A549 (cell line): Measurements from ENCODE around the gene CXXC5. TPM values are rescaled to one million over a fixed set of nuclear protein-coding genes. Genes with fewer than 3 reads are reported as not detected.
"Not testable (repeated sequence)": the region's sequence is repeated elsewhere in the genome, so short reads cannot be mapped to it uniquely, and the experiment has no call there.

Source experiments
- ATAC-seq, 2 experiments: fragments of 200-7000 bp in 1 of 2; fragments of >200 bp in 1 of 2; cut with Nextera tagmentation in 1 of 2; cut with Tn5 transposase in 1 of 2; 3 replicates each; pipeline versions ENCODE4 v1.8.0 to v1.9.1; 2018 to 2020; ENCODE audit warnings: mild to moderate bottlenecking in 1 of 2, moderate library complexity in 1 of 2
- CTCF ChIA-PET: fragments of 300-600 bp; sonication (Branson Sonifier 250); formaldehyde crosslinking; extraction: SDS; loops from one replicate; lab custom pipeline; 2021; ENCODE audit warnings: antibody characterized with exemption, inconsistent platforms; lab: Yijun Ruan, JAX
- POLR2A ChIA-PET: fragments of 350-600 bp; formaldehyde crosslinking; extraction: SDS; loops from one replicate; lab custom pipeline; 2021; ENCODE audit warnings: antibody characterized with exemption, inconsistent platforms; lab: Yijun Ruan, JAX
- DNase-seq, 2 experiments: peaks; one replicate each; pipeline versions ENCODE4 v3.0.0 to v3.0.0-alpha.2; 2011 to 2016; ENCODE audit warnings: low read depth in 1 of 2, low spot score in 1 of 2
- FAIRE-seq: peaks from 2 replicates; lab custom pipeline; 2011; peaks lifted over from hg19 to GRCh38; lab: Jason Lieb, UNC
- H3K27ac ChIP-seq, 2 experiments: fragments of >200 bp; sonication (Bioruptor Twin); formaldehyde crosslinking; 3 replicates each; pipeline ENCODE4 v1.5.1; 2016 to 2017
- H3K4me1 ChIP-seq: fragments of >200 bp; sonication (Bioruptor Twin); formaldehyde crosslinking; 3 replicates; pipeline ENCODE4 v1.6.1; 2016
- H3K4me2 ChIP-seq: fragments of >200 bp; sonication (Bioruptor Twin); formaldehyde crosslinking; 3 replicates; pipeline ENCODE4 v1.6.1; 2016
- H3K4me3 ChIP-seq: fragments of >200 bp; sonication (Bioruptor Twin); formaldehyde crosslinking; 3 replicates; pipeline ENCODE4 v1.5.1; 2016
- H3K9me3 ChIP-seq: fragments of >200 bp; sonication (Bioruptor Twin); formaldehyde crosslinking; 3 replicates; pipeline ENCODE4 v1.6.1; 2016
- CBX8 ChIP-seq: fragments of 200-600 bp; sonication (generic); IDR thresholded peaks from 2 replicates; pipeline ENCODE4 v1.6.1; 2016
- CEBPB ChIP-seq, 2 experiments: fragments of >200 bp in 1 of 2; sonication (Bioruptor Twin) in 1 of 2; formaldehyde crosslinking in 1 of 2; IDR thresholded peaks; 2 replicates each; pipeline ENCODE4 v1.6.1; 2012 to 2016
- EHF ChIP-seq: fragments of 250-450 bp; sonication (Bioruptor Pico); IDR thresholded peaks from 2 replicates; pipeline ENCODE4 v1.5.0; 2020; ENCODE audit warnings: mild to moderate bottlenecking
- FOSL2 ChIP-seq, 2 experiments: fragments of 450-650 bp in 1 of 2; fragments of >200 bp in 1 of 2; sonication (Bioruptor Twin) in 1 of 2; formaldehyde crosslinking; IDR thresholded peaks; 2 replicates each; pipeline versions ENCODE4 v1.5.0 to v1.6.1; 2016 to 2020; ENCODE audit warnings: mild to moderate bottlenecking in 1 of 2, moderate library complexity in 1 of 2
- GATA3 ChIP-seq: IDR thresholded peaks from 2 replicates; pipeline ENCODE4 v1.6.1; 2012; ENCODE audit warnings: borderline replicate concordance
- JUN ChIP-seq, 2 experiments: fragments of >200 bp; sonication (Bioruptor Twin); formaldehyde crosslinking; IDR thresholded peaks; 2 replicates in 1 of 2; 3 replicates in 1 of 2; pipeline ENCODE4 v1.6.1; 2016 to 2017
- JUNB ChIP-seq: fragments of >200 bp; sonication (Bioruptor Twin); formaldehyde crosslinking; IDR thresholded peaks from 2 replicates; pipeline ENCODE4 v1.6.1; 2016
- NFE2L2 ChIP-seq: fragments of 150-350 bp; conservative IDR thresholded peaks from 2 replicates; pipeline ENCODE4 v1.6.1; 2014; ENCODE audit warnings: low read length
- POLR2A ChIP-seq: IDR thresholded peaks from 2 replicates; pipeline ENCODE4 v1.6.1; 2012; ENCODE audit warnings: mild to moderate bottlenecking, low read length
- RAD21 ChIP-seq, 2 experiments: fragments of >200 bp in 1 of 2; sonication (Bioruptor Twin) in 1 of 2; formaldehyde crosslinking in 1 of 2; IDR thresholded peaks in 1 of 2; conservative IDR thresholded peaks in 1 of 2; 2 replicates in 1 of 2; 3 replicates in 1 of 2; pipeline ENCODE4 v1.6.1; 2012 to 2018; ENCODE audit warnings: inconsistent platforms in 1 of 2
- ZNF302 ChIP-seq: fragments of 250-450 bp; sonication (Bioruptor Pico); IDR thresholded peaks from 2 replicates; pipeline ENCODE4 v1.9.0; 2021; ENCODE audit warnings: inconsistent platforms, mild to moderate bottlenecking, moderate library complexity
- WGBS: methylation state at CpG from one replicate; pipeline ENCODE4 v1.1.6; 2017; ENCODE audit errors: missing lambda C conversion rate; 5-methylcytosine and 5-hydroxymethylcytosine counted together
- polyA minus RNA-seq: library from RNA; depleted of rRNA, polyadenylated mRNA; stranded (reverse); fragments of >200 nt; gene quantifications from 2 replicates; pipeline ENCODE4 v1.2.3, GENCODE V29; 2011; rRNA and poly(A)+ RNA removed
- polyA plus RNA-seq, 4 experiments: library from polyadenylated mRNA; depleted of rRNA in 3 of 4; stranded (reverse); fragments of >200 nt; fragmentation: RNase III in 1 of 4; extraction: RNeasy Plus Mini Kit Qiagen cat#74134 plus additional on column Dnase treatment in 1 of 4; gene quantifications; 2 replicates in 3 of 4; 3 replicates in 1 of 4; pipeline ENCODE4 v1.2.3, GENCODE V29; 2011 to 2017
- TF ChIP-seq, protein P1 (sequence below): IDR thresholded peaks from 2 replicates; pipeline ENCODE4 v1.6.1; 2012; ENCODE audit warnings: low read depth, borderline replicate concordance
- TF ChIP-seq, protein P2 (sequence below): fragments of >200 bp; sonication (Bioruptor Twin); formaldehyde crosslinking; IDR thresholded peaks from 3 replicates; pipeline ENCODE4 v1.6.1; 2016

Gene CXXC5
- polyA plus RNA-seq (2011; rRNA removed) (16.7 and 18.1 TPM in 2 replicates), polyA plus RNA-seq (2017; fragmentation: RNase III; extraction: RNeasy Plus Mini Kit Qiagen cat#74134 plus additional on column Dnase treatment) (22.5 to 32.5 TPM (median 26.1 TPM) in 3 replicates), polyA minus RNA-seq (6.9 and 12.0 TPM in 2 replicates)
- polyA plus RNA-seq (2012; cell fraction: cytosol; rRNA removed) = 19.5 and 34.4 TPM in 2 replicates
- polyA plus RNA-seq (2012; cell fraction: nucleus; rRNA removed) = 24.3 and 27.2 TPM in 2 replicates

DNA sequence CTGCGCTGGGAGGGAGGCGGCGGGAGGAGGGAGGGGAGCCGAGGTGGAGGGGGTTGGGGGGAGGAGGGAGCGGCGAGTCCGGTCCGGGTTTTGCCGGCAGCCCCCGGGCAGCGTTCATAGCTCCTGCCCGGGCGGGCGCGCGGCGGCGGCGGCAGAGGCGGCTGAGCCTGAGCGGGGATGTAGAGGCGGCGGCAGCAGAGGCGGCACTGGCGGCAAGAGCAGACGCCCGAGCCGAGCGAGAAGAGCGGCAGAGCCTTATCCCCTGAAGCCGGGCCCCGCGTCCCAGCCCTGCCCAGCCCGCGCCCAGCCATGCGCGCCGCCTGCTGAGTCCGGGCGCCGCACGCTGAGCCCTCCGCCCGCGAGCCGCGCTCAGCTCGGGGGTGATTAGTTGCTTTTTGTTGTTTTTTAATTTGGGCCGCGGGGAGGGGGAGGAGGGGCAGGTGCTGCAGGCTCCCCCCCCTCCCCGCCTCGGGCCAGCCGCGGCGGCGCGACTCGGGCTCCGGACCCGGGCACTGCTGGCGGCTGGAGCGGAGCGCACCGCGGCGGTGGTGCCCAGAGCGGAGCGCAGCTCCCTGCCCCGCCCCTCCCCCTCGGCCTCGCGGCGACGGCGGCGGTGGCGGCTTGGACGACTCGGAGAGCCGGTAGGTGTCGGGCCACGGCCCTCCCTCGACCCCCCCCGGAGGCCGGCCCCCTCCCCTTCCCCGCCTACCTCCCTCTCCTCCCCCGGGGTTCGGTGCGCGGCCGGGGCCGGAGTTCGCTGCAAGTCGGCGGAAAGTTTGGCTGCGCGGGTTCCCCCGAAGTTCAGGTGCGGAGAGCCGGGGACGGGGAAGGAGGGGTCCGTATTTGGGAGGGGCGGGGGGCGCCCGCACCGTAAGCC lies at the start of gene CXXC5:
Gene CXXC5 (plus strand): TSS at position 145 of the 877 bp plus-strand sequence. CDS start 32,175 bp downstream, outside the sequence.
- H3K4me3 ChIP-seq = peak within 1 kb of the TSS; percentile 98
- WGBS = 2% methylated on average over 22 of the region's 106 CpGs
- FAIRE-seq (no peak), ATAC-seq (peak; percentile 42 to 62)
- peak within 1 kb of the TSS; percentile 94 to 98 for H3K27ac ChIP-seq
- POLR2A ChIA-PET = interaction anchor here (0.6 to 1.4 kb wide), 8 partner anchors 10 to 118 kb away, joined by 3 to 13 read pairs (median 4); no protein-coding TSS in a partner anchor
- no peaks in the 10 kb centered on the region for H3K9me3 ChIP-seq
- TF ChIP-seq, protein P1, sequence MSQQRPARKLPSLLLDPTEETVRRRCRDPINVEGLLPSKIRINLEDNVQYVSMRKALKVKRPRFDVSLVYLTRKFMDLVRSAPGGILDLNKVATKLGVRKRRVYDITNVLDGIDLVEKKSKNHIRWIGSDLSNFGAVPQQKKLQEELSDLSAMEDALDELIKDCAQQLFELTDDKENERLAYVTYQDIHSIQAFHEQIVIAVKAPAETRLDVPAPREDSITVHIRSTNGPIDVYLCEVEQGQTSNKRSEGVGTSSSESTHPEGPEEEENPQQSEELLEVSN = peak; percentile 65
- TF ChIP-seq CBX8 (no peak), NFE2L2 (no peak), JUN (IDR thresholded peaks at IDR 0.05) (peak in 1 of 2 experiments; percentile 70; a peak in 3 of 5 replicates), POLR2A (peak; percentile 23; the same call in 1 of the 2 replicates)
- TF ChIP-seq, all 56 proteins: peak for 3
- CTCF ChIA-PET = interaction anchor here (0.6 to 17.1 kb wide), 11 partner anchors 10 to 117 kb away, joined by 3 to 195 read pairs (median 7); no protein-coding TSS in a partner anchor
- Histone ChIP-seq H3K4me2 (peak within 1 kb of the TSS; percentile 99), H3K4me1 (peaks cover 62% of the 10 kb centered on the region)
- peak; percentile 71 to 81 for DNase-seq

DNA sequence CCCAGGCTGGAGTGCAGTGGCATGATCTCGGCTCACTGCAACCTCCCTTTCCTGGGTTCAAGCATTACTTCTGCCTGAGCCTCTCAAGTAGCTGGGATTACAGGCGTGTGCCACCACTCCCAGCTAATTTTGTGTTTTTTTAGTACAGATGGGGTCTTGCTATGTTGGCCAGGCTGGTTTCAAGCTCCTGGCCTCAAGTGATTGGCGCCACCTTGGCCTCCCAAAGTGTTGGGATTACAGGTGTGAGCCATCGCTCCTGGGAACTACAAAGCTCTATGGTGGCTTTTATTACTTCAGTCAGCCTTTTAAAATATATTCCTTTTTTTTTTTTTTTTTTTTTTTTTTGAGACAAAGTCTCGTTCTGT lies 49.6 kb upstream of the CXXC5 start:
- ATAC-seq, DNase-seq, POLR2A ChIA-PET, H3K9me3 ChIP-seq, H3K4me3 ChIP-seq, H3K4me2 ChIP-seq, FAIRE-seq: not testable (repeated sequence)
- 0 out of 6 replicates have a peak overlapping the region, but pooled peaks of 1 of the 2 experiments have one; percentile 5 for H3K27ac ChIP-seq
- 94% methylated on average over 5 of the region's 5 CpGs for WGBS
- CTCF ChIA-PET = interaction anchor here (0.6 to 1.3 kb wide), 5 partner anchors 14 to 160 kb away, joined by 4 to 5 read pairs (median 4); no protein-coding TSS in a partner anchor
- peaks cover 42% of the 10 kb centered on the region for H3K4me1 ChIP-seq

DNA sequence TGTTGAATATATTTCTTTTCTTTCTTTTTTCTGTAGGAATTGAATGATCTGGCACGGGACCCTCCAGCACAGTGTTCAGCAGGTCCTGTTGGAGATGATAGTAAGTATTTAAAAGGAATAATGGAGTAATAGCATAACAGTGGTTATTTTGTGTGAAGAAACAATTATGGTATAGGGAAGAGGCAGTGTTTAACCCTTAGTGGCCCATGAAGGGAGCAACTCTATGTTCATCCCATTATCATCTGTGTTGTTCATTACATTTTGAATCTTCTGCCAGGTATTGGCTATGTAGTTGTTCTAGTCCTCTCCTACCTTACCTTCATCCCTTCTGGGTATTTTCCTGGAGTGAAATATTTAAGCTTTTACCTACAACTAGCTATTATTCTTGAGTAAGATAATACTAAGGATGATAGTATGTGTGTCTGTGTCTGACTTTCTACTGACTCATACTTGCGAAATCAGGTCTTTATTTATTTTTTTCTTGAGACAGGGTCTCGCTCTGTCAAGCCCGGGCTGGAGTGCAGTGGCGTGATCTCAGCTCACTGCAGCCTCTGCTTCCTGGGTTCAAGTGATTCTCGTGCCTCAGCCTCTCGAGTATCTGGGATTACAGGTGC lies 47.7 kb upstream of the CXXC5 start:
- H3K9me3 ChIP-seq = no peaks in the 10 kb centered on the region
- peak; percentile 89 to 90 for ATAC-seq
- POLR2A ChIA-PET = interaction anchor here (0.5 to 1.0 kb wide), 2 partner anchors 39 to 148 kb away, joined by 4 to 8 read pairs; partner anchors contain the start of gene UBE2D2
- TF ChIP-seq FOSL2 (IDR thresholded peaks at IDR 0.05) = peak; percentile 83
- peak; percentile 81 for TF ChIP-seq FOSL2 (CRISPR knock-in tag; IDR thresholded peaks at IDR 0.05)
- no peak for TF ChIP-seq GATA3
- no peak for TF ChIP-seq EHF (CRISPR knock-in tag)
- TF ChIP-seq ZNF302 (CRISPR knock-in tag) = no peak
- TF ChIP-seq JUNB = peak; percentile 74
- TF ChIP-seq RAD21 (conservative IDR thresholded peaks at IDR 0.05 in 1 of 2, IDR thresholded peaks at IDR 0.05 in 1 of 2) = 0 out of 5 replicates have a peak, but pooled peaks of 1 of the 2 experiments have one; percentile 11
- peak; percentile 84 to 95 for TF ChIP-seq CEBPB (IDR thresholded peaks at IDR 0.05)
- 0 out of 5 replicates have a peak, but pooled peaks of 1 of the 2 experiments have one; percentile 32 for TF ChIP-seq JUN (IDR thresholded peaks at IDR 0.05)
- TF ChIP-seq, protein P2, sequence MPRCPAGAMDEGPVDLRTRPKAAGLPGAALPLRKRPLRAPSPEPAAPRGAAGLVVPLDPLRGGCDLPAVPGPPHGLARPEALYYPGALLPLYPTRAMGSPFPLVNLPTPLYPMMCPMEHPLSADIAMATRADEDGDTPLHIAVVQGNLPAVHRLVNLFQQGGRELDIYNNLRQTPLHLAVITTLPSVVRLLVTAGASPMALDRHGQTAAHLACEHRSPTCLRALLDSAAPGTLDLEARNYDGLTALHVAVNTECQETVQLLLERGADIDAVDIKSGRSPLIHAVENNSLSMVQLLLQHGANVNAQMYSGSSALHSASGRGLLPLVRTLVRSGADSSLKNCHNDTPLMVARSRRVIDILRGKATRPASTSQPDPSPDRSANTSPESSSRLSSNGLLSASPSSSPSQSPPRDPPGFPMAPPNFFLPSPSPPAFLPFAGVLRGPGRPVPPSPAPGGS = 0 out of 3 replicates have a peak, but pooled peaks have one; percentile 49
- TF ChIP-seq, all 56 proteins: peak for 6
- WGBS = 37% methylated on average over 7 of the region's 7 CpGs
- DNase-seq (peak; percentile 35 to 39), FAIRE-seq (peak; percentile 86)
- Histone ChIP-seq H3K27ac (peak overlapping the region; percentile 56 to 74; a peak in 5 of 6 replicates), H3K4me2 (peak overlapping the region; percentile 74), H3K4me1 (peaks cover 27% of the 10 kb centered on the region), H3K4me3 (0 out of 3 replicates have a peak overlapping the region, but pooled peaks have one; percentile 1)
- CTCF ChIA-PET = interaction anchor here (1.2 to 2.6 kb wide), 4 partner anchors 12 to 87 kb away, joined by 3 to 10 read pairs (median 3); no protein-coding TSS in a partner anchor
